GM12878 (cell line): ENCODE measurements around the gene METTL1. TPM values are rescaled to one million over a fixed set of nuclear protein-coding genes. Genes with fewer than 3 reads are reported as not detected.

Experiments used
- ASH2L ChIP-seq: fragments of 300-600, 200-600 bp; sonication (generic); IDR thresholded peaks from 2 replicates; pipeline ENCODE4 v1.6.1; 2017; ENCODE audit warnings: low read depth, mild to moderate bottlenecking, borderline replicate concordance
- CBX3 ChIP-seq: fragments of 200-600 bp; sonication (generic); IDR thresholded peaks from 2 replicates; pipeline ENCODE4 v1.6.1; 2016; ENCODE audit warnings: low read depth, borderline replicate concordance
- CBX5 ChIP-seq: sonication (generic); IDR thresholded peaks from 2 replicates; pipeline ENCODE4 v1.6.1; 2016; ENCODE audit warnings: low read depth, moderate library complexity, mild to moderate bottlenecking, inconsistent platforms
- CEBPB ChIP-seq, 2 experiments: fragments of 150-350 bp in 1 of 2; IDR thresholded peaks; 2 replicates each; pipeline ENCODE4 v1.6.1; 2012 to 2014; ENCODE audit warnings: low read depth in 2 of 2, low read length in 2 of 2, borderline replicate concordance in 1 of 2, inconsistent platforms in 1 of 2
- IRF4 ChIP-seq: IDR thresholded peaks from 2 replicates; pipeline ENCODE4 v1.6.1; 2011; ENCODE audit warnings: low read depth, low read length
- LARP7 ChIP-seq: fragments of 450-650 bp; IDR thresholded peaks from 2 replicates; pipeline ENCODE4 v1.6.1; 2017; ENCODE audit warnings: mild to moderate bottlenecking
- NFXL1 ChIP-seq: fragments of 450-650 bp; IDR thresholded peaks from 2 replicates; pipeline ENCODE4 v1.6.1; 2017; ENCODE audit warnings: antibody characterized with exemption, mild to moderate bottlenecking, borderline replicate concordance
- NFYB ChIP-seq: IDR thresholded peaks from 2 replicates; pipeline ENCODE4 v1.6.1; 2011; ENCODE audit warnings: low read depth, mild to moderate bottlenecking, low read length, improper control_type of control experiment, moderate library complexity; ENCODE audit not compliant: insufficient read depth
- NR2F1 ChIP-seq: fragments of 450-650 bp; conservative IDR thresholded peaks from 2 replicates; pipeline ENCODE4 v1.6.1; 2017; ENCODE audit warnings: mild to moderate bottlenecking
- PAX8 ChIP-seq: fragments of 450-650 bp; IDR thresholded peaks from 2 replicates; pipeline ENCODE4 v1.6.1; 2017; ENCODE audit warnings: mild to moderate bottlenecking, moderate library complexity
- POU2F2 ChIP-seq: IDR thresholded peaks from 3 replicates; pipeline ENCODE4 v1.6.1; 2011; ENCODE audit warnings: low read depth, mild to moderate bottlenecking, low read length, borderline replicate concordance
- RAD51 ChIP-seq: fragments of 450-650 bp; IDR thresholded peaks from 2 replicates; pipeline ENCODE4 v1.6.1; 2016; ENCODE audit warnings: moderate library complexity, mild to moderate bottlenecking, inconsistent platforms
- RB1 ChIP-seq: fragments of 450-650 bp; formaldehyde crosslinking; IDR thresholded peaks from 2 replicates; pipeline ENCODE4 v1.6.1; 2017; ENCODE audit warnings: mild to moderate bottlenecking, borderline replicate concordance
- SP1 ChIP-seq: IDR thresholded peaks from one replicate; pipeline ENCODE4 v1.6.1; 2011; ENCODE audit warnings: low read depth, low read length
- SREBF1 ChIP-seq: IDR thresholded peaks from 2 replicates; pipeline ENCODE4 v1.6.1; 2012; ENCODE audit warnings: mild to moderate bottlenecking, low read length
- SRF ChIP-seq, 2 experiments: IDR thresholded peaks; 2 replicates each; pipeline ENCODE4 v1.6.1; 2011; ENCODE audit warnings: low read depth in 2 of 2, low read length in 2 of 2, mild to moderate bottlenecking in 1 of 2, moderate library complexity in 1 of 2
- STAT3 ChIP-seq: IDR thresholded peaks from 2 replicates; pipeline ENCODE4 v1.6.1; 2011; ENCODE audit warnings: low read depth, low read length, improper control_type of control experiment
- SUPT20H ChIP-seq: IDR thresholded peaks from 2 replicates; pipeline ENCODE4 v1.6.1; 2011; ENCODE audit warnings: low read depth, mild to moderate bottlenecking, low read length, moderate library complexity, borderline replicate concordance; ENCODE audit not compliant: control insufficient read depth
- TCF7 ChIP-seq: IDR thresholded peaks from 2 replicates; pipeline ENCODE4 v1.6.1; 2014; ENCODE audit warnings: antibody characterized with exemption, borderline replicate concordance
- ZNF207 ChIP-seq: fragments of 450-650 bp; IDR thresholded peaks from 2 replicates; pipeline ENCODE4 v1.6.1; 2014; ENCODE audit warnings: antibody characterized with exemption, mild to moderate bottlenecking, borderline replicate concordance
- polyA plus RNA-seq, 11 experiments: library from polyadenylated mRNA; depleted of rRNA in 4 of 11; unstranded in 6 of 11; stranded (reverse) in 5 of 11; fragments of >200 nt; fragmentation: Nextera tagmentation in 4 of 11; fragmentation: Illumina TruSeq in 1 of 11; extraction: Ambion mirVana in 4 of 11; extraction: Trizol in 1 of 11; gene quantifications; 1 replicate in 1 of 11; 2 replicates in 10 of 11; pipeline versions ENCODE4 v1.2.1 to v1.2.3, GENCODE V29; 2011 to 2016; ENCODE audit warnings: inconsistent platforms in 2 of 11, missing spikeins in 2 of 11, low read depth in 1 of 11
- total RNA-seq, 4 experiments: library from RNA; depleted of rRNA in 3 of 4; stranded (reverse); fragments of >200 nt in 3 of 4; fragmentation: Illumina TruSeq in 1 of 4; extraction: Trizol in 1 of 4; gene quantifications; 2 replicates each; pipeline versions ENCODE4 v1.2.1 to v1.2.3, GENCODE V29; 2013 to 2021
- TF ChIP-seq, protein P1 (sequence below): fragments of 450-650 bp; IDR thresholded peaks from 2 replicates; pipeline ENCODE4 v1.6.1; 2016; ENCODE audit warnings: mild to moderate bottlenecking
- TF ChIP-seq, protein P2 (sequence below), 3 experiments: IDR thresholded peaks in 2 of 3; conservative IDR thresholded peaks in 1 of 3; 2 replicates each; pipeline ENCODE4 v1.5.1; 2011; ENCODE audit warnings: low read depth in 3 of 3, low read length in 3 of 3, mild to moderate bottlenecking in 3 of 3, control low read depth in 2 of 3, moderate library complexity in 2 of 3, inconsistent platforms in 1 of 3, mixed read lengths in 1 of 3; ENCODE audit not compliant: control insufficient read depth in 2 of 3, insufficient read depth in 1 of 3; ENCODE audit errors: extremely low read depth in 1 of 3
- TF ChIP-seq, protein P3 (sequence below): IDR thresholded peaks from 2 replicates; pipeline ENCODE4 v1.6.1; 2011; ENCODE audit warnings: mild to moderate bottlenecking, low read depth, low read length, moderate library complexity; ENCODE audit not compliant: insufficient replicate concordance

The METTL1 gene
- total and polyA plus RNA-seq, 10 of the 15 experiments (the other 5 are each of a cell fraction or from before 2014, with no cell fraction given), result 11.3 to 44.3 (median 30.6) TPM

DNA sequence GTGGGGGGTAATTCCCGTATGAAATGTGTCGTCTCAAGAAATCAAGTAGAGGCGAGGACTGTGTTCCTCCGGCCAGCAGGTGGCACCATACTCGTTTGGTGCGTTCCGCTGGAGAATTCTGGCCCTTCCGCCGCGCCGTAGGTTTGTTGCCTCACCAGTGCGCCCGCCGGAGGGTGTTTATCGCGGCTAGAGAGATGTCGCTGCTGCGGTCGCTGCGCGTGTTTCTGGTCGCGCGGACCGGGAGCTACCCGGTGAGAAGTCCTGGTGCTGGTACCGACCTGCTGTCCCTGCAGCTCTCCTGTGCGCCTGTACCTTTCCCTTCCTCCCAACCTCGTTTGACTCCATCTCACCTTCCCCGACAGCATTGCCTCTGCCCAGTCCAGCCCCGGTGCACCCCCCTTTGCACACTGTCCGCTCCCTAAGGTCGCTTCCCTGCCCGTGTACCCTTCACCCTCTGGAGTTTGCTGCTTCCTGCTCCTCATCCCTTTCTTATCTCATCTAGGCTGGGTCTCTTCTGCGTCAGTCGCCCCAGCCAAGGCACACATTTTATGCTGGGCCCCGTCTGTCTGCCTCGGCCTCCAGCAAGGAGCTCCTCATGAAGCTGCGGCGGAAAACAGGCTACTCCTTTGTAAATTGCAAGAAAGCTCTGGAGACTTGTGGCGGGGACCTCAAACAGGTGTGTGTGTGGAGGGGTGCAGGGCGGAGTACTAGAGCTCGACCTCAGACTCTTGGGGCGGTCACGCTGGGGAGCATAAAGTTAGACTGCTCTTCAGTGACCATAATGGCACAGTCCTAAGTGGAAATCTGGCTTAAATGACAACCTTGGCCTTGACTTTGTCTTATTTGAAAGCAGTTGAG, 10.9 kb upstream of the METTL1 start, which contains the start of gene TSFM (continued):
- 0 out of 2 replicates have a peak, but pooled peaks have one; percentile 44 for TF ChIP-seq IRF4
- no peak for TF ChIP-seq PAX8
- TF ChIP-seq, protein P1, sequence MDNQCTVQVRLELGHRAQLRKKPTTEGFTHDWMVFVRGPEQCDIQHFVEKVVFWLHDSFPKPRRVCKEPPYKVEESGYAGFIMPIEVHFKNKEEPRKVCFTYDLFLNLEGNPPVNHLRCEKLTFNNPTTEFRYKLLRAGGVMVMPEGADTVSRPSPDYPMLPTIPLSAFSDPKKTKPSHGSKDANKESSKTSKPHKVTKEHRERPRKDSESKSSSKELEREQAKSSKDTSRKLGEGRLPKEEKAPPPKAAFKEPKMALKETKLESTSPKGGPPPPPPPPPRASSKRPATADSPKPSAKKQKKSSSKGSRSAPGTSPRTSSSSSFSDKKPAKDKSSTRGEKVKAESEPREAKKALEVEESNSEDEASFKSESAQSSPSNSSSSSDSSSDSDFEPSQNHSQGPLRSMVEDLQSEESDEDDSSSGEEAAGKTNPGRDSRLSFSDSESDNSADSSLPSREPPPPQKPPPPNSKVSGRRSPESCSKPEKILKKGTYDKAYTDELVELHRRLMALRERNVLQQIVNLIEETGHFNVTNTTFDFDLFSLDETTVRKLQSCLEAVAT, result peak; percentile 76; the same call in 1 of the 2 replicates
- peak in 1 of 2 experiments; percentile 82; a peak in 1 of 4 replicates for TF ChIP-seq SRF (IDR thresholded peaks at IDR 0.05; ENCODE audit: low read depth in 2 of 2, low read length in 2 of 2)
- TF ChIP-seq POU2F2, result peak; percentile 72; the same call in 2 of the 3 replicates
- TF ChIP-seq SP1, result peak; percentile 59
- no peak for TF ChIP-seq SREBF1
- no peak for TF ChIP-seq CBX3
- TF ChIP-seq SUPT20H, result no peak
- no peak for TF ChIP-seq RAD51
- no peak for TF ChIP-seq NFYB
- TF ChIP-seq CEBPB (IDR thresholded peaks at IDR 0.05; ENCODE audit: borderline replicate concordance in 1 of 2, low read depth in 2 of 2, low read length in 2 of 2), result 0 out of 4 replicates have a peak, but pooled peaks of 1 of the 2 experiments have one; percentile 31
- TF ChIP-seq CBX5, result peak; percentile 61; the same call in 1 of the 2 replicates
- TF ChIP-seq RB1, result peak; percentile 80
- TF ChIP-seq, protein P2, sequence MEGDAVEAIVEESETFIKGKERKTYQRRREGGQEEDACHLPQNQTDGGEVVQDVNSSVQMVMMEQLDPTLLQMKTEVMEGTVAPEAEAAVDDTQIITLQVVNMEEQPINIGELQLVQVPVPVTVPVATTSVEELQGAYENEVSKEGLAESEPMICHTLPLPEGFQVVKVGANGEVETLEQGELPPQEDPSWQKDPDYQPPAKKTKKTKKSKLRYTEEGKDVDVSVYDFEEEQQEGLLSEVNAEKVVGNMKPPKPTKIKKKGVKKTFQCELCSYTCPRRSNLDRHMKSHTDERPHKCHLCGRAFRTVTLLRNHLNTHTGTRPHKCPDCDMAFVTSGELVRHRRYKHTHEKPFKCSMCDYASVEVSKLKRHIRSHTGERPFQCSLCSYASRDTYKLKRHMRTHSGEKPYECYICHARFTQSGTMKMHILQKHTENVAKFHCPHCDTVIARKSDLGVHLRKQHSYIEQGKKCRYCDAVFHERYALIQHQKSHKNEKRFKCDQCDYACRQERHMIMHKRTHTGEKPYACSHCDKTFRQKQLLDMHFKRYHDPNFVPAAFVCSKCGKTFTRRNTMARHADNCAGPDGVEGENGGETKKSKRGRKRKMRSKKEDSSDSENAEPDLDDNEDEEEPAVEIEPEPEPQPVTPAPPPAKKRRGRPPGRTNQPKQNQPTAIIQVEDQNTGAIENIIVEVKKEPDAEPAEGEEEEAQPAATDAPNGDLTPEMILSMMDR (IDR thresholded peaks at IDR 0.05 in 2 of 3, conservative IDR thresholded peaks at IDR 0.05 in 1 of 3; ENCODE audit: control insufficient read depth in 2 of 3, extremely low read depth in 1 of 3, insufficient read depth in 1 of 3, low read depth in 3 of 3, low read length in 3 of 3), result peak; percentile 87 to 96 (median 96)
- TF ChIP-seq TCF7, result no peak
- TF ChIP-seq, protein P3, sequence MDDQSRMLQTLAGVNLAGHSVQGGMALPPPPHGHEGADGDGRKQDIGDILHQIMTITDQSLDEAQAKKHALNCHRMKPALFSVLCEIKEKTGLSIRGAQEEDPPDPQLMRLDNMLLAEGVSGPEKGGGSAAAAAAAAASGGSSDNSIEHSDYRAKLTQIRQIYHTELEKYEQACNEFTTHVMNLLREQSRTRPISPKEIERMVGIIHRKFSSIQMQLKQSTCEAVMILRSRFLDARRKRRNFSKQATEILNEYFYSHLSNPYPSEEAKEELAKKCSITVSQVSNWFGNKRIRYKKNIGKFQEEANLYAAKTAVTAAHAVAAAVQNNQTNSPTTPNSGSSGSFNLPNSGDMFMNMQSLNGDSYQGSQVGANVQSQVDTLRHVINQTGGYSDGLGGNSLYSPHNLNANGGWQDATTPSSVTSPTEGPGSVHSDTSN, result no peak
- TF ChIP-seq NR2F1, result no peak
- peak; percentile 78; the same call in 1 of the 2 replicates for TF ChIP-seq ZNF207
- 0 out of 2 replicates have a peak, but pooled peaks have one; percentile 25 for TF ChIP-seq ASH2L
- peak; percentile 72 for TF ChIP-seq LARP7
- no peak for TF ChIP-seq NFXL1
- peak; percentile 86; the same call in 1 of the 2 replicates for TF ChIP-seq STAT3
